ENCODE measurements around the gene PTPRK.

The PTPRK gene

DNA sequence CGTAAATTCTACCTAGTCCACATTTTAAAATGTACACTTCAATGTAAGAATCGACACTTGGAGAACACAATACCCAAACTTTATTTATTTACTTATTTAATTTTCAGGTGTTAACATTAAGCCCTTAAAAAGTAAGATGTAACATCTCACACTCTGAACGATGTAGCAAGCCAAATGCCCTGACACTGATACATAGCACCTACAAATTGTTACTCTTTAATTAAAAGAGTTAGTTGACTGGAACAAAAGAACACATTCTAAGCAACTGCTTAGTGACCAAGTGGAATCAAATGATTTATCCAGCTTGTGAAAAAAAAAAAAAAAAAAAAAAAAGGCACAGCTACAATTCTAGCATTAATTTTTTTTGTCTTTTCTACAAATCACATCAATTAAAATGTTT is 327.4 kb downstream of the PTPRK start:
- DNase-seq (ENCODE audit: low spot score), result no peak

- DNase-seq (ENCODE audit: low spot score), result no peak
Observed at GRCh38 chr6:128188678-128189077, 331.7 kb downstream of the PTPRK start.

GRCh38 chr6:128186729-128187128 is 333.7 kb downstream of the PTPRK start:
- DNase-seq (ENCODE audit: low spot score), result no peak

DNA sequence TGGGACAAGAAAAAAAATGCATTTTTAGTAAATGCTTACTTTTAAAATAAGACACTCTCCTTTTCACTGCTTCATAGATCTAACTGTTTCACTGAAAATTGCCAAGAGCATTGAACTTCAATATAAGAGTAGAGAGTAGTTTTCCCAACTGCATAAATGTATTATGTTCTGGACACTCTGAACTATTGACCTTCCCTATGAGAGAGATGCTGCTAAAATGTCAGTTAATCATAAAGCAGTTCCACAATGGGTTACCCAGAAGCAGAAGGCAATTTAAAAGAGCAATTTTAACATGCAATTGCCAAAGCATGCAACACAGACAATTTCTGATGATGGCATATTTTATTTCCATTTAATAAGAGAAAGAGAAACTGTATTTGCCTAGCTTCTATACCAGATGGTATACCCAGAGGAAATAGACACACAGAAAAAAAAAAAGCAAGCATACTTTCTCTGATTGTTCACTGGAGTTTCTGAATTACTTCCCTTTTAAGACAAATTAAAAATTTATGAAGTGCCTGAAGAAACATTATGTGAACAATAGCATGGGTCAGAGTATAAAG is 340.4 kb downstream of the PTPRK start:
- DNase-seq (ENCODE audit: low spot score), result no peak

DNA sequence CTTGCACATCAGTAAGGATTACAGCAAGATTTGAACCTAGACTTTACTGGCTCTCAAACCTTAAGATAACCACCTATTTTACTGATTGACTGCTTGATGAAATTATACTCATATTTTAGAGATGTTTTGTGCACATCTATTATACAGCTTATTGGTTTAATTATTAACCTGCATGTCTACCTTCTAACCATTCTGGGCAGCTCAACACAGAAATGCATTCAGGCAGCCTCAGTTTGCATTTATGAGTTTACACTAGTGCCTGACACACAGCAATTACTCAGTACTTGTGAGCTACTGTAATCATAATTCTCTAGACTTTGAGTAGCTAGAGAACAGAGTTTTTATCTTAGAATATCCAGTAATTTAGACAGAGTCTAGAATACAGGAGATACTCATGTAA is 345.7 kb downstream of the PTPRK start:
- DNase-seq (ENCODE audit: low spot score), result no peak

GRCh38 chr6:128172752-128173682 is 347.4 kb downstream of the PTPRK start:
- DNase-seq (ENCODE audit: low spot score), result no peak

- DNase-seq (ENCODE audit: low spot score), result no peak
Observed at GRCh38 chr6:128172081-128172480, 348.3 kb downstream of the PTPRK start.

DNA sequence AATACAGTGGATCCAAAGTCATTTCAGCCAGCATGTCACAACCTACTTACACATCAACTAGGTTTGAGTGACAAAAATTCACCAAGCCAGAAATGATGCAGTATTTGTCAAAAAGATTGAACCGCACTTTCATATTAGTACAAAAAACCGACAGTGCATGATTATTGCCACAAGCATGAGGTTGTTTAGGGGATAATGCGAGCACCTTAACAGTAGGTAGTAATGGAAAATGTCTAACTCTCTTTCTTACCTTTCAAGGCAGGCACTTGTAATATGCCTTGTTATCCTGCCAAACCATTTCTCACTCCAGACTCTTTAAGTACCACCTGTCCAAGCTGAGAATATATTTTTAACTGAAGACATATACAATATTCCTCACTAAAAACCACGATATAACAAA is 349.2 kb downstream of the PTPRK start:
- DNase-seq (ENCODE audit: low spot score), result no peak

- no peak for DNase-seq (ENCODE audit: low spot score)
Observed at GRCh38 chr6:128168244-128168643, 352.2 kb downstream of the PTPRK start.

DNA sequence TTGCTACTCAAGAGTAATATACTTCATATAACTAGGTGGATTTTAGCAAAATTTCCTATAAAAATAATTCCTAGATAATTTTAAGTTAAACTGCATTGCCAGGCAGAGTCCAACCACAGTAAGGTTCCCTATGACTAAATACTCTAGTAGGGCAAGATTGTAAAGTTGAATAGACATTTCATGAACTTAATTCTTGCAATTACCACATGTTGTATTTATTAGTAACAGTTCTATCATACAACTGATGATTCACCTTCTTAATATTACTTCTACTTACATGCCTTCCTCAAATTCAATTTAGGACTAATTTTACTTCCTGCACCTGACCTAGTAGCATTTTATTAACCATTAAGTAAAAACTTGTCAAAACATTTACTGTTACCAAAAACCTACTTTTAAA is 352.8 kb downstream of the PTPRK start:
- DNase-seq (ENCODE audit: low spot score), result no peak

DNA sequence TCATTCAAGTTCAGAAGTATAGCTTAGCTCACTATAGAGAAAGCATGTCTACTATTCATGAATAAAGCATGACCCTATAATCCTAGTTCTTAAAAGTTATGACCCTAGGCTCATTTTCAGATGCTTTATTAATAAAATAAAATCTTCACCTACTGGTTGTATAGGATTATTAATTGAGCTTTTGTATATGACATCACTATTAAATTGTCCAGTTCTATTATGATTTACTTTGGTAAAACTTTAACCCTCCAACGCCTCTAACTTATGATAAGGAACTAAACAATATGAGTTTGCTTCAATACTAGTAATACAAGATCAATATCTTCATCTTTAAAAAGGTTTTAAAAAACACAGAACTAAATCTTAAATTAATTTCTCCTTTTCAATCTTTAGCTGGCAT is 356.1 kb downstream of the PTPRK start:
- DNase-seq (ENCODE audit: low spot score), result no peak

DNA sequence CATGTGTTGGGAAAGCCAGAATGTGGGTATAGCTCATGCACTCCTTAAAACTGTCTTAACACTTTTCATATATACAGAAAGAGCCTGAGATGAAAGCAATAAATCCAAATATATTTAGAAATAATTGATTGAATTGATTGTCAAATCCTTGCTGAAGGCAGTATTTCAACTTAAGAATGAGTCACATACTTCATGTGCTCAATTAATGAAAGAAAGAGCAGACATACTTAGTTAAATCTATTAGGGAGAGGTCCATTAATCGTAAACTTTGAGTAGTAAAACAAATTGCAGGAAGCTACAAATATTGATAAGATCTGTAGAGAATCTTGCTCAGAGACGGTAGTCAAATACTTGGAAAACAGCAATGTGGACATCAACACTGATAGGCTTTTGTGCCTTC is 358.0 kb downstream of the PTPRK start:
- DNase-seq (ENCODE audit: low spot score), result no peak

- DNase-seq (ENCODE audit: low spot score), result no peak
Observed at GRCh38 chr6:128161839-128162238, 358.6 kb downstream of the PTPRK start.

DNA sequence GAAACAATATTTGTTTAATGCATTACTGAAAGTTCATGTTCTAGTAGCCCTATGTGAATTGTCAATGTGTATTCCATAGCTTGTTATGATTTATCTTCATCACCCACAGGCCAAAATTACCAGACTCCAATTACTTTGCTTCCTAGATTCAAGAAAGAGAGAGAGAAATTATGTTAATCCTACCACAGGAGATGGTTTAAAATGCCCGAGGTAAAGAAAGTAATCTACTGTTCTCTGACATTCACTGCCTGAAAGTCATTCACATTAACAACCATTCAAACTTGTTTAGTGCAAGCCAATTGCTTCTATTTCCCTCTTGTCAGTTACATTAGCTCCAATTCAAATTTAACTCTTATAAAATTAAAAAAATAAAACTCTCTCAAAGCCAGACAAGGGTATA is 359.1 kb downstream of the PTPRK start:
- DNase-seq (ENCODE audit: low spot score), result no peak

- DNase-seq (ENCODE audit: low spot score), result no peak
Observed at GRCh38 chr6:128158496-128158895, 361.9 kb downstream of the PTPRK start.

GRCh38 chr6:128156321-128157111 is 363.9 kb downstream of the PTPRK start:
- no peak for DNase-seq (ENCODE audit: low spot score)

DNA sequence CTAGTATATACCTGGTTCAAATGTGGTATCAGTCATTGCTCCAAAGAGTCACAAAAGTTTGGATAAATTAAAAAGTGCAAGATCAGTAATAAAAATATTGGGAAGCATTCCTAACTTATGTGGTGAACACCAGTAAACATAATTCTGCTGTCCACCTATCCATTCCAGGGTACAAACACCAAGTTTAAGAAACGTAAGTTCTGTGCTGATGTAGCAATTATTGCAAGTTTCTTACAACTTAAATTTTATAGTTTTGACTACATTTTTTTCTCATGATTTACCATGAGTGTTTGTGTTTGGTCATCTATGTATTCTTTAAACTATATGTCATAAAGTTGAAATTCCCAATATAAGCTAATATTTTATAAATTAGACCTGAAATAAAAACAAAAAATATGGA is 364.6 kb downstream of the PTPRK start:
- DNase-seq (ENCODE audit: low spot score), result no peak

DNA sequence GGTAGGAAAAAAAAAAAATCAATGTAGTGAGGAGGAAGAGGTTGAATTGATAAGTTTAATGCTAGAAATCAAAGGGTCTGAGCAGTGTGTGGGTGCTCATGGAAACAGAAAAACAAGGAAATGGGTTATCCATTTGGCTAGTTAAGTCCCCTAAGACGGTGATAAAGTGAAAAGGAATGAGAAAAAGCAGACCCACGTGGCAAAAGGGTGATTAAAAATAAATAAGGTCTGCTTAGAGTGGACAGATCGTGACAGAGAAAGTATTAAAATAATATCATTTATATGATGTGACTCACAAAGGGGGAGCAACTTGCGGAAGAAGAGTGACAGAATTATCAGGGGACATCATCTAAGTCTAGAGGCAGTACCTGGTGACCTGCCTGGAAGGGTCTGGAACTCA is 367.8 kb downstream of the PTPRK start:
- no peak for DNase-seq (ENCODE audit: low spot score)

DNA sequence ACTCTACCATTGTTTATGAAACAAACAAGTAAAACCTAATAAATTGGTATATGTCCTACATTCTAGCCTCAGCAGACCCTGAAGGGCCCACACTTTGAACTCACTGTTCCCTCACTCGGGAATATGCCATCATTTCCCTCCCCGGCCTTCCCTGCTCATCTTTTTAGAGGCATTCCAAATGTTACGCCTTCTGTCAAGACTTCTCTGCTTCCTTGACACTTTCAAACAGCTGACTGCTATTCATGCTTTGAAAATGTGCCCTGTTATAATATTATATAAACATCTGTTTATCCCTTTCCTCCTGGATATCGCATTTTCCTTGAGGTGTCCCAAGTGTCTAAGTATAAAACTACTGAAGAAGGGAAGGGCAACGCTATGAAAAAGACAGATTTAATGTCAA is 370.0 kb downstream of the PTPRK start:
- no peak for DNase-seq (ENCODE audit: low spot score)

GRCh38 chr6:128149796-128150195 is 370.6 kb downstream of the PTPRK start:
- no peak for DNase-seq (ENCODE audit: low spot score)

GRCh38 chr6:128144320-128144719 is 376.1 kb downstream of the PTPRK start:
- DNase-seq (ENCODE audit: low spot score), result no peak

- no peak for DNase-seq (ENCODE audit: low spot score)
Observed at GRCh38 chr6:128141932-128142331, 378.5 kb downstream of the PTPRK start.

DNA sequence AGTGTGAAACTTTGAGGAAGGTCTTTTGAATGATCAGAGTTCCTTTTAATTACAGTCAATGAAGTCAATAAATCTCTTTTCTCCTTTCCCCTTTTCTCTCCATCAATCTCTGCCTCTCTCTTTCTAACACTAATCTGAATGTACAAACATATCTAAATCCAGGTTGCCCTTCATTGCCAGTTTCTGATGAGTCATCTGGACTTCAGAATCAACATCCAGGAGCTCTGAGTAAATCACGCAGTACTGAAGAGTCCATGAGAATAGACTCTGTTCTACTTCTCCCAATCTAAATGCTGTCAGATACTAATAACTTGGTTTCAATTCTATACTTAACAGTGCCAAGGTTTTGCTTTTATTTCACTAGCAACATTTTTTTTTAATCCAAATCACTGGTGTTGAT is 380.9 kb downstream of the PTPRK start:
- DNase-seq (ENCODE audit: low spot score), result peak; percentile 14

Data from AG20443 (cell line).